ENCODE measurements around the gene ZNF660.
"Not testable (repeated sequence)": the region's sequence is repeated elsewhere in the genome, so short reads cannot be mapped to it uniquely, and the experiment has no call there.

ZNF660 gene

GRCh38 chr3:44584646-44585501, at the start of gene ZNF660:
Gene ZNF660 (plus strand): TSS chr3:44584964. CDS start chr3:44594194, 9,230 bp downstream.
- peak; percentile 54 for DNase-seq (ENCODE audit: low read depth, low spot score)

- no peak for DNase-seq (ENCODE audit: low read depth, low spot score)
Observed at GRCh38 chr3:44535364-44535763, 49.4 kb upstream of the ZNF660 start.

- not testable (repeated sequence) for DNase-seq (ENCODE audit: low read depth, low spot score)
Observed at GRCh38 chr3:44544811-44545210, 40.0 kb upstream of the ZNF660 start.

GRCh38 chr3:44554626-44555592, 29.9 kb upstream of the ZNF660 start, which contains the start of gene ZKSCAN7:
Gene ZKSCAN7 (plus strand): TSS chr3:44555193. CDS start chr3:44557048, 1,855 bp downstream.
- DNase-seq (ENCODE audit: low read depth, low spot score), result peak; percentile 17

- DNase-seq (ENCODE audit: low read depth, low spot score), result no peak
Observed at GRCh38 chr3:44555723-44556122, 29.0 kb upstream of the ZNF660 start.

- no peak for DNase-seq (ENCODE audit: low read depth, low spot score)
Observed at GRCh38 chr3:44557074-44557473, 27.7 kb upstream of the ZNF660 start.

- no peak for DNase-seq (ENCODE audit: low read depth, low spot score)
Observed at GRCh38 chr3:44561076-44561475, 23.7 kb upstream of the ZNF660 start.

- no peak for DNase-seq (ENCODE audit: low read depth, low spot score)
Observed at GRCh38 chr3:44562147-44562546, 22.6 kb upstream of the ZNF660 start.

- no peak for DNase-seq (ENCODE audit: low read depth, low spot score)
Observed at GRCh38 chr3:44568561-44568960, 16.2 kb upstream of the ZNF660 start.

GRCh38 chr3:44571024-44571423, 13.7 kb upstream of the ZNF660 start:
- DNase-seq (ENCODE audit: low read depth, low spot score), result no peak

GRCh38 chr3:44576613-44577012, 8.2 kb upstream of the ZNF660 start:
- DNase-seq (ENCODE audit: low read depth, low spot score), result no peak

- not testable (repeated sequence) for DNase-seq (ENCODE audit: low read depth, low spot score)
Observed at GRCh38 chr3:44577354-44577952, 7.3 kb upstream of the ZNF660 start.

- DNase-seq (ENCODE audit: low read depth, low spot score), result not testable (repeated sequence)
Observed at GRCh38 chr3:44578316-44578715, 6.4 kb upstream of the ZNF660 start.

- DNase-seq (ENCODE audit: low read depth, low spot score), result not testable (repeated sequence)
Observed at GRCh38 chr3:44578924-44579515, 5.7 kb upstream of the ZNF660 start.

- not testable (repeated sequence) for DNase-seq (ENCODE audit: low read depth, low spot score)
Observed at GRCh38 chr3:44579749-44580148, 5.0 kb upstream of the ZNF660 start.

GRCh38 chr3:44580971-44581370, 3.8 kb upstream of the ZNF660 start:
- not testable (repeated sequence) for DNase-seq (ENCODE audit: low read depth, low spot score)

GRCh38 chr3:44596621-44597020, 11.9 kb downstream of the ZNF660 start:
- DNase-seq (ENCODE audit: low read depth, low spot score), result no peak

- no peak for DNase-seq (ENCODE audit: low read depth, low spot score)
Observed at GRCh38 chr3:44601749-44602148, 17.0 kb downstream of the ZNF660 start.

- no peak for DNase-seq (ENCODE audit: low read depth, low spot score)
Observed at GRCh38 chr3:44612678-44613077, 27.9 kb downstream of the ZNF660 start.

GRCh38 chr3:44624749-44625480, 40.2 kb downstream of the ZNF660 start, which contains the start of gene ZNF197:
Gene ZNF197 (plus strand): TSS chr3:44625036. CDS start chr3:44629155, 4,119 bp downstream.
- DNase-seq (ENCODE audit: low read depth, low spot score), result peak; percentile 52
